Fibroblast of gingiva (primary cell): ENCODE data around the gene AHSP.
"Not testable (repeated sequence)": the region's sequence is repeated elsewhere in the genome, so short reads cannot be mapped to it uniquely, and the experiment has no call there.

Experiments
- DNase-seq: peaks from one replicate; pipeline ENCODE4 v3.0.0-alpha.2; 2011; ENCODE audit warnings: low read depth

The AHSP gene

GRCh38 chr16:31501226-31501965 is 26.3 kb upstream of the AHSP start:
- DNase-seq = no peak

- DNase-seq = no peak
Measured at GRCh38 chr16:31501966-31502348, 25.7 kb upstream of the AHSP start.

DNA sequence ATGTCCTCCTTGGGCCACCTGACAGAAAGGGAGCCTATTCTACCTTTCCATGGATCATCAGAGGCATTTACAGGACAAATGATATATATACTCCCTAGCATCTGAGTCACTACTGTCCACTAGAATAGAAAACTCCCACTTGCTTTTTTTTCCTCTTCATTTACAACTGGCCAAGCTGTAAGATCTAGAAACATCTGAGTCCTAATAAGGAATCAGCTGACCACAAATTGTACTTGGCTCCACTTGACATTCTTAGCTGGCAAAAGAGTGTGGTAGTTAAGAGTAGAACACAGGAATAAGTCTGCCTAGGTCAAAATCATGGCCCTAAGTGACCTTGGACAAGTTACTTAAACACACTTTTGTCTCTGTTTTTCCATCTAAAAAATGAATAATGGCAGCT is 24.7 kb upstream of the AHSP start:
- peak; percentile 40 for DNase-seq

DNA sequence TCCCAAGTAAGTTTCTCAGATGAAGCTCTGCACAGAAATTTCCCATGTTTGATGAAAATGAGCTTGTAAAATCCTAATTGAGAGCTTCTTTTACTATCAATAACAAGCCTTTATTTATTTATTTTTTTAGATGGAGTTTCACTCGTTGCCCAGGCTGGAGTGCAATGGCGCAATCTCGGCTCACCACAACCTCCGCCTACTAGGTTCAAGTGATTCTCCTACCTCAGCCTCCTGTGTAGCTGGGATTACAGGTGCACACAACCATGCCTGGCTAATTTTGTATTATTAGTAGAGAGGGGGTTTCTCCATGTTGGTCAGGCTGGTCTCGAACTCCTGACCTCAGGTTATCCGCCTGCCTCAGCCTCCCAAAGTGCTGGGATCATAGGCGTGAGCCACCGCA is 24.1 kb upstream of the AHSP start:
- not testable (repeated sequence) for DNase-seq

- DNase-seq = no peak
Measured at GRCh38 chr16:31504159-31504558, 23.5 kb upstream of the AHSP start.

GRCh38 chr16:31505483-31505882 is 22.2 kb upstream of the AHSP start:
- no peak for DNase-seq

DNA sequence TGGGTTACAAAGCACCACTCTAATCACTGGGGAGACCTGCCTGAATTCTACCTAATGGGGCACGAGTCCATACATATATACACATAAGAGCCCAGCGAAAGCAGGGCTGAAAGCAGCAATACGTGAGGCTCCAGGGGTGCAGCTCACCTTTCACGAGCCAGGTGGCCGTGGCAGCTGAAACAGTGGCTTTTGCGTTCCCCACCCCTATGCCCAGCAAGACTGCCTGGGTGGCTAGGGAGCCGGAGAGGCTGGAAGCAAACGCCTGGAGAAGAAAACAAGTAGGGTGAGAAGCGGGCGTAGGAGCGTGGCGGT is 20.1 kb upstream of the AHSP start:
- no peak for DNase-seq

- DNase-seq = peak; percentile 89
Measured at GRCh38 chr16:31507929-31508705, 19.6 kb upstream of the AHSP start, which contains the start of gene RUSF1. Gene RUSF1 (minus strand): TSS chr16:31508391. CDS start chr16:31508373, 18 bp downstream.

DNA sequence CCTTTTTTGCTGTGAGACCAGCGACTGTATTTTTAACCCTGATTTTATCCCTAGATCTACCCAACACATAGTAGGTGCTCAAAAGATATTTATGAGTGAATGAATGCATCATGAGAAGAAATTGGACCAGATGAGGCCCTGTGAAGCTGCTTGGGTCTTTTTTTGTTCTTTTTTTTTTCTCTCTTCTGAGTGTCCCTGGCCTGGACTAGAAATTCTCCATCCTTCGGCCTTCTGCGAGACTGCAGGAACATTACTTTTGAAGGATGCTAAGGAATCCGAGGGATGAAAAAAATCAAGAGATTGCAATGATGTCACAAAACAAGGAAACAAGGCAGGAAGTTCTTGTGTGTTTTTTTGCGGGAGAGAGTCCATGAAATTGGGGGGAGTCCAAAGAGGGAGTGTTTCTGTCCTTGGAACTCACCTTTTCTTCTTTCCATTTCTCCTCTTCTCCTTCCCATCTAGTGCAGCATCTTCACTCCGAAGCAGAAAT is 18.9 kb upstream of the AHSP start:
- DNase-seq = peak; percentile 53

GRCh38 chr16:31513126-31513525 is 14.6 kb upstream of the AHSP start:
- DNase-seq = peak; percentile 90

DNA sequence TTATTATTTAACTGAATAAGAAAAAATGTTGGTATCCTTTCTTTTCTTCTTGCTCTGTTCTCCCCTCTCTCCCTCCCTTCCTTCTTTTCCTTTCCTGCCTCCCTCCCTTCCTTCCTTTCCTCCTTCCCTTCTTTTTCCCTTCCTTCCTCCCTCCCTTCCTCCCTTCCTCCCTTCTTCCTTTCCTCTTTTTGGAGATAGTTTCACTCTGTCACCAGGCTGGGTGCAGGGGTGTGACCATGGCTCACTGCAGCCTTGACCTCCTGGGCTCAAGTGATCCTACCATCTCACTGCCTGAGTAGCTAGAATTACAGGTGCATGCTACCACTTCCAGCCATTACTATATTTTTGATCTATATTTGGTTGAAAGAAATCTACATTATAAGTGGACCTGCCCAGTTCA is 13.8 kb upstream of the AHSP start:
- no peak for DNase-seq

GRCh38 chr16:31517800-31518402 is 9.8 kb upstream of the AHSP start:
- DNase-seq = no peak

DNA sequence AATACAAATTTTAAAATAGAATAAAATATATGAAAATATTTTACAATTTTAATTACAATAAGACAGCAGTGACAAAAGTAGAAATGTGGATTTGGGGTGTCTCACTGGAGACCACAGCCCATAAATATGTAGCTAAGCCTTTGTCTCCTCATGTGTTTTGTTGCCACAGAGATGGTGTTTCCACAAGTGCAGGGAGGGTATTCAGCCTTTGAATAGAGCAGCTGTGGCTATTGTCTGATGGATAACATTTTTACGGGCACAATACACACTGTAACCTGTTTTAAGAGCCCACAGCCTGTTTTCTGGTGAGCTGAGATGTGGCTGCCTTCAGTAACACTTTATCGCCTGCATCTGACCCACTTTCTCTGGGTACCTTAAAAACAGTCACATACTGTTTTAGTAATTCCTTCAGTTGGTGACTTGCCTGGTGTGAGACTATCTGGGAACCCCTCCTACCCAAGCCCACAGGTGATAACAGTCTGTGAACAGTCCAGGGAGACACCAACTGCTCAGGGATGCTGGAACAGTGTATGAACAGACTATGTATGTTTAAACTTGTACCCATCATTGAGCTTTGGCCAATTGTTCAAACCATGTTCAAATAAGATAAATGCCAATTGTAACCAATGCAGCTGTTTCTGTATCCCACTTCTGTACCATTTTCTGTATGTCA is 7.8 kb upstream of the AHSP start:
- no peak for DNase-seq

DNA sequence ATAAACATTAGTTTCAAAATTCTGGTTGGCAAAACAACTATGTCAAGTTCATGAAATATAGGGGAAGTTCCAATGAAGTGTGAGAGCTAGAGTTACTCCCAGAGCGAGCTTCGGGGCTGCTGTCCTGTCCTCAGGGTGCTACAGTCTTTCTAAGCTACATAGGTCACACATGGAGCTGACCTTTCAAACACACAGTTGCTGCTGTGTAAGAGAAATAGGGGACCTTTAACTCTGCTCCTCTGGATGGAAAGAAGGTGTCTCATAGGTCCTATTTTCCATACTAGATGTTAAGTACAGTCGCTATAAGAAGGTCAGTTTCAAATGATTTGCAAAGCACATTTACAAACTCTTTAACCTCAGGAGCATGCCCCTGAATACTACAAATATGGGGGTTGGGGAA is 6.3 kb upstream of the AHSP start:
- no peak for DNase-seq

DNA sequence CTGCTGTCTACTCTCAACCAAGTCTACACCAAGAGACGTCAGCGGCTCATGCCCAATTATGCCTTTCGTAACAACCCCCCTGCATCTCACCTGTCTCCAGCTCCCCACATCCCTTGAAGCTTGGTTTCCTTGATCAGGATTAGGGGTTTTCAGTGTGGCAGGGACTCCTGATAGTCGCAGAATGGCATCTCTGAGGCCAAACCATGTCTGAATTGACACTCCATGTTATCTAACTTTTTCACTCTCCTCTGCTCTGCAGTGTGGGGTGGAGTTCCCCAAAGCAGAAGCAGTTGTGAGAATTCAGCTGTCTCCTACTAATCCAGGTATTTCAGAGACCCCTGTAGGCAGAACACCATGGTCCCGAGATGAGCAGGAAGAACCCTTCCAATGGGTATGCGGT is 5.6 kb upstream of the AHSP start:
- DNase-seq = no peak

GRCh38 chr16:31523768-31524167 is 3.9 kb upstream of the AHSP start:
- not testable (repeated sequence) for DNase-seq

- no peak for DNase-seq
Measured at GRCh38 chr16:31525113-31525512, 2.6 kb upstream of the AHSP start.

- no peak for DNase-seq
Measured at GRCh38 chr16:31528523-31529107, 915 bp downstream of the AHSP start.

- DNase-seq = no peak
Measured at GRCh38 chr16:31529108-31529936, 1.6 kb downstream of the AHSP start.

DNA sequence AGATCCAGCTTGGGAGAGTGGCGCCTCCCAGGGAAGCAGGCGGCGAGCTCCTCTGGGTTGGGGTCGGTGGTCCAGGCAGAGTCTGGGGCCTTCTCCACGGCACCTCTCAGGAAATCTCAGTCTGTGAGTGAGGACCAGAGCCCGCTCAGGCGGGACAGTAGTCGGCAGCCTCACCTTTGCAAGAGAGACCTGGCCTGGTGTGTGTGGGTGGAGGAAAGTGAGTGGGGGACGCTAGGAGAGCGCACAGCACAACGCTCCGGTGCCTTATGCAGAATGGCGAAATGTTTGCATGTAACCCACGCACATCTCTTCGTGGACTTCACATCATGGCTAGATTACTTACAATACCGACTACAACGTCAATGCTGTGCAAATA is 2.2 kb downstream of the AHSP start:
- DNase-seq = no peak

DNA sequence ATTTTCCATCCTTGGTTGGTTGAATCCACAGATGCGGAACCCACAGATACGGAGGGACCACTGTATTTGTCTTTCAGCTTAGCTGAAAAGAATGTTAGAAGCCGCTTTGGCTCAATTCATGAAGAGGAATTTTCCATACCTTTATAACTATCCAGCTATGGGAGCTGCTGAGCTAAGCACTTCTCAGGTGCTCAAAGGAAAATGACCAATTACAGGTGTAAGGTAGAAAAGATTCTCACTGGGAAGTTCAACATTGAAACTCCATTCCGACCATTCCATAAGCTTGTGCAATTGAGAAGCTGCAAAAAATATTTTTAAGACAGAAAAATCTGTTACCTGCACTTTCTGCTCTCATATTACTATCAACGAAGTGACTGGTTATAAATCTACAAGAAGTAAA is 2.7 kb downstream of the AHSP start:
- DNase-seq = no peak
